Activated naive CD4-positive, alpha-beta T cell treated with Interleukin-2 at 50 U/mL for 16 hours (primary cell): ENCODE results near the gene STK4.

Experiments used
- DNase-seq: peaks from one replicate; pipeline ENCODE4 v3.0.0-alpha.2; 2020

The STK4 gene

GRCh38 chr20:45091366-45091765 lies 125.1 kb downstream of the STK4 start:
- DNase-seq = no peak

GRCh38 chr20:45092898-45093297 lies 126.6 kb downstream of the STK4 start:
- DNase-seq = no peak

- DNase-seq = no peak
These were observed 127.9 kb downstream of the STK4 start for GRCh38 chr20:45094201-45094600.

- no peak for DNase-seq
These were observed 128.7 kb downstream of the STK4 start for GRCh38 chr20:45094864-45095574.

- peak; percentile 56 for DNase-seq
These were observed 129.5 kb downstream of the STK4 start for GRCh38 chr20:45095805-45096238.

GRCh38 chr20:45096781-45097180 lies 130.5 kb downstream of the STK4 start:
- no peak for DNase-seq

- peak; percentile 27 for DNase-seq
These were observed 131.3 kb downstream of the STK4 start for GRCh38 chr20:45097485-45098102.

- DNase-seq = peak; percentile 19
These were observed 131.9 kb downstream of the STK4 start for GRCh38 chr20:45098103-45098773.

GRCh38 chr20:45100563-45101245 lies 134.4 kb downstream of the STK4 start, which contains the start of gene KCNS1:
Gene KCNS1, minus strand, starts transcription at chr20:45101127. Its CDS starts 1,891 bp downstream, at chr20:45099236.
- no peak for DNase-seq

- DNase-seq = no peak
These were observed 135.1 kb downstream of the STK4 start for GRCh38 chr20:45101333-45101850.

- DNase-seq = no peak
These were observed 136.8 kb downstream of the STK4 start for GRCh38 chr20:45103072-45103471.

GRCh38 chr20:45104786-45105185 lies 138.5 kb downstream of the STK4 start:
- DNase-seq = no peak

GRCh38 chr20:45105317-45105716 lies 139.0 kb downstream of the STK4 start:
- no peak for DNase-seq

- no peak for DNase-seq
These were observed 143.3 kb downstream of the STK4 start for GRCh38 chr20:45109634-45110033.

GRCh38 chr20:45110301-45110700 lies 144.0 kb downstream of the STK4 start:
- no peak for DNase-seq

GRCh38 chr20:45111285-45111684 lies 145.0 kb downstream of the STK4 start:
- no peak for DNase-seq

- no peak for DNase-seq
These were observed 145.6 kb downstream of the STK4 start for GRCh38 chr20:45111799-45112471.

- no peak for DNase-seq
These were observed 146.4 kb downstream of the STK4 start for GRCh38 chr20:45112754-45113153.

- DNase-seq = no peak
These were observed 147.6 kb downstream of the STK4 start for GRCh38 chr20:45113865-45114264.

GRCh38 chr20:45114465-45115385 lies 148.4 kb downstream of the STK4 start, which contains the start of gene WFDC5:
Gene WFDC5, minus strand, starts transcription at chr20:45115174. Its CDS starts 91 bp downstream, at chr20:45115083.
- DNase-seq = no peak

- DNase-seq = no peak
These were observed 149.1 kb downstream of the STK4 start for GRCh38 chr20:45115386-45115774.
